WERI-Rb-1 (cell line): Measurements from ENCODE around the gene OSCAR.

Experiments
- DNase-seq: peaks from one replicate; pipeline ENCODE4 v3.0.0-alpha.2; 2020
- H3K27ac ChIP-seq: fragments of 250-450 bp; sonication (Bioruptor Pico); 2 replicates; pipeline ENCODE4 v1.5.1; 2020; ENCODE audit warnings: mild to moderate bottlenecking, moderate library complexity
- H3K27me3 ChIP-seq: fragments of 250-450 bp; sonication (Bioruptor Pico); 2 replicates; pipeline ENCODE4 v1.5.1; 2021; ENCODE audit warnings: mild to moderate bottlenecking, low read depth, moderate library complexity; ENCODE audit not compliant: insufficient read depth, severe bottlenecking
- H3K36me3 ChIP-seq: fragments of 250-450 bp; sonication (Bioruptor Pico); 2 replicates; pipeline ENCODE4 v1.5.1; 2020; ENCODE audit warnings: mild to moderate bottlenecking, moderate library complexity
- H3K4me3 ChIP-seq: 2 replicates; pipeline ENCODE4 v1.5.1; 2011; ENCODE audit warnings: low read depth, mild to moderate bottlenecking, control low read depth, low read length
- H3K9me3 ChIP-seq: fragments of 250-450 bp; sonication (Bioruptor Pico); 2 replicates; pipeline ENCODE4 v1.5.1; 2021; ENCODE audit warnings: mild to moderate bottlenecking, moderate library complexity; ENCODE audit not compliant: severe bottlenecking
- CTCF ChIP-seq: IDR thresholded peaks from 2 replicates; pipeline ENCODE4 v1.5.1; 2011; ENCODE audit warnings: low read depth, mild to moderate bottlenecking, control low read depth, inconsistent platforms, low read length

The OSCAR gene

GRCh38 chr19:54047616-54048015 is 53.0 kb downstream of the OSCAR start:
- TF ChIP-seq CTCF = no peak
- DNase-seq = no peak
- Histone ChIP-seq H3K27me3 (peaks cover 81% of the 10 kb centered on the region), H3K36me3 (no peaks in the 10 kb centered on the region), H3K9me3 (peaks cover 4% of the 10 kb centered on the region), H3K27ac (no peak overlapping the region), H3K4me3 (no peak overlapping the region)

GRCh38 chr19:54045771-54046170 is 54.8 kb downstream of the OSCAR start:
- DNase-seq = no peak
- H3K27ac ChIP-seq = no peak overlapping the region
- no peak for TF ChIP-seq CTCF
- H3K27me3 ChIP-seq = peaks cover 82% of the 10 kb centered on the region
- H3K4me3 ChIP-seq = no peak overlapping the region
- no peaks in the 10 kb centered on the region for H3K36me3 ChIP-seq
- H3K9me3 ChIP-seq = peaks cover 4% of the 10 kb centered on the region
